ENCODE data around the gene C20orf141.

- TF ChIP-seq POLR2AphosphoS5 (IDR thresholded peaks at IDR 0.05; ENCODE audit: borderline replicate concordance, low read depth, low read length) (no peak), EZH2 (IDR thresholded peaks at IDR 0.05) (no peak), FOXP2 (optimal IDR thresholded peaks at IDR 0.05; ENCODE audit: control extremely low read depth, extremely low read length, insufficient read depth) (no peak)
Observed at GRCh38 chr20:2775139-2775538, 39.6 kb upstream of the C20orf141 start.

Measured in SK-N-MC (cell line).